SKM-1 treated with dmso at 0.1 percent for 144 hours (cell line): ENCODE measurements around the gene ZNG1E.
"Not testable (repeated sequence)": the region's sequence is repeated elsewhere in the genome, so short reads cannot be mapped to it uniquely, and the experiment has no call there.

ENCODE experiments used
- DNase-seq: peaks from one replicate; lab custom pipeline; 2025; ENCODE audit not compliant: unreplicated experiment; lab: John Stamatoyannopoulos, UW

ZNG1E gene

DNA sequence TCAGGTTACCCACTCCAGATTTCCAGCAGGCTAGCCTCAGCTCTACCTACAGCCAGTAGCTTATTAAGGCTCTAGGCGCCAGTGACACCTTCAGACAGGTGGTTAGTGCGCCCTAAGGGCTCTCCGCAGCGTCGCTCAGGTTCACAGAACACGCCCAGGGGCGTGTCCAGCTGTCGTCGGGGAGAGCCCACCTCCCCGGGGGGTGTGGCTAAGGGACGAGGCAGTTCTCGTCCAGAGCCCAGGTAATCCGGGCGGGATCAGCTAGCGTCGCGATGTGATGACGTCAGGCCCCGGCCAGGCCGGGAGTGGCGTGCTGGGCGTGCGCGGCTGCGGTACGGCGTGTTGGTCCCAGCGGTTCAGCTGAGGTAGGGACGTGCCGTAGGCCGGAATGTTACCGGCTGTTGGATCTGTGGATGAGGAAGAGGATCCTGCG lies at the start of gene ZNG1E:
ZNG1E (plus strand) TSS at position 340 of the 433 bp plus-strand sequence; CDS start at position 389, 49 bp downstream.
- DNase-seq = not testable (repeated sequence)

DNA sequence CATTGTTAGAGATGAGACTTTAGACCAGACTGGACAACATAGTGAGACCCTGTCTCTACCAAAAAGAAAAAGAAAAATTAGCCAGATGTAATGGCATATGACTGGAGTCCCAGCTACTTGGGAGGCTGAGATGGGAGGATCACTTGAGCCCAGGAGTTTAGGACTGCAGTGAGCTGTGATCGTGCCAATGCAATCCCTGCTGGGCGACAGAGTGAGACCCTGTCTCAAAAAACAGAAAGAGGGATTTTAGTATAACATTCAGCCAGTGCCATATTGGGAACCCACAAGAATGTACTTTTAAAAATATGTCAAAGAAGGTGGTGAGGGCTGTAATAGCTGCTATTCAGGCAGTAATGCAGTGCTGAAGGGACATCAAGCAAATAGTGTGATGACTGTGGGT lies 2.1 kb upstream of the ZNG1E start:
- DNase-seq = not testable (repeated sequence)

DNA sequence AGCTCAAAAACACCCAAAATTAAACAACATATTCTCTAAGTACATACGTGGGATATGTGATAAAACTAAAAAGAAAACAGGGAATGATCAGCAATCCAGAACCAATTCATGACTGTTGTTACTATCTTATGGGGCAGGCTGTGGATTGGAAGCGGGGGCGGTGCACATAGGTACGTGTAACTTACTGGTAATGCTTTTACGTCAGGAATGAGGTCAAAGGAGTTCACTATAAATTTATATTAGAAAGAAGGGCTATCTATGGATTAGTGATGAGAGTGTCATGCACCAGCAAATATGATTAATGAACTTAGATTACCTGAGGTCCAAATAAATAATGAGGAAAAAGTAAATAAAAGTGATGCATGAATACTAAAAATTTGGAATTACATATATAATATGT lies 710 bp upstream of the ZNG1E start:
- DNase-seq = not testable (repeated sequence)

DNA sequence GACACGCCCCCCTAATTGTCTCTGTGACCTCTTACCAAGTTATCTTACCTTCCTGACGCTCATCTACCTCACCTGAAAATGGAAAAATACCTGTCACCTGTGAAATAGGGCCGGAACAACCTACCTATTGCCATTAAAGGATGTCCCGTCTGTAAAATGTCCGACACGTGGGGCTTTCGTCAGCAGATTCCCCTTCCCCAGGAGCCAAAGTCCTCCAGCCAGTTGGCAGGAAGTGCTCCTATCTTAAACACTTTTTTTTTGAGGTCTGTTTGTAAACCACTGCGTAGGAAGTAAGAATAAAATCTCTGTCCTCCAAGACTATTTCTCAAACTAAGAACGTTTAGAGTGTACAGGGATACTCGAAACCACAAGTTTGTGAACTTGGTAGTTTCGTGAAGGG lies 661 bp downstream of the ZNG1E start:
- DNase-seq = not testable (repeated sequence)

DNA sequence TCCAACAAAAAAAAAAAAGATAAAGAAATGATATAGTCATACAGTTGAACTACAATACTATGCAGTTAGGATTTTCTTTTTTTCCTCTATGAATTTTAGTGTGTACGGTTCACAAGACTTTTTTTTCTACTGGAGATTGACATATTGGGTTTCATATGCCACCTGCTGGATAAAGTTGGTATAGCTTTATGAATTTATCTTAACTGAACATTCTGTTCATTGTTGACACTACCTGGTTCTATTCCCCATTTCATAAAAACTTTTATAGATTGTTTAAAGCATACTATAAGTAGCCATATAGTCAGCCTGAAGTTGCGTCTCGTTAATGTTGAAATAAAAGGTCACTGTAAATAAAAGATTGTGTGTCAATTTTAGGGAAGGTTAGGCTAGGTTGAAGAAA lies 2.8 kb downstream of the ZNG1E start:
- DNase-seq = not testable (repeated sequence)

DNA sequence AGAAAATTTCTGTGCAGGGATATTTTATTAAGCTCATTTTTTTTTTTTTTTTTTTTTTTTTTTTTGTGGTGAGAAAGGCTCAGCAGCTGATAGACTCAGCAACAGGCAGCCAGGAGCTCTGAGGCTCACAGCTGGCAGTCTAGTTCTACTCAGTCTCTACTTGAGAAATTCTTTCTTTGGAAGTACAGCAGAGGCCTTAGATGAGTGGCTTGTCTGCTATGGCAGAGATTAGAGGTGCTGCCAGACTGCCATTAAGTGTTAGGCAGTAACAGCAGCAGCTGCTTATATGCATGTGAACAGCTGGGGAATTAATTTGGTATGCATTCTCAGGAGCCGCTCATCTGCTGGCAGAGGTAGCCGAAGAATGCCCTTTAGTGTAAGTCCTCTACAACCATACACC lies 27.8 kb downstream of the ZNG1E start:
- DNase-seq = not testable (repeated sequence)

DNA sequence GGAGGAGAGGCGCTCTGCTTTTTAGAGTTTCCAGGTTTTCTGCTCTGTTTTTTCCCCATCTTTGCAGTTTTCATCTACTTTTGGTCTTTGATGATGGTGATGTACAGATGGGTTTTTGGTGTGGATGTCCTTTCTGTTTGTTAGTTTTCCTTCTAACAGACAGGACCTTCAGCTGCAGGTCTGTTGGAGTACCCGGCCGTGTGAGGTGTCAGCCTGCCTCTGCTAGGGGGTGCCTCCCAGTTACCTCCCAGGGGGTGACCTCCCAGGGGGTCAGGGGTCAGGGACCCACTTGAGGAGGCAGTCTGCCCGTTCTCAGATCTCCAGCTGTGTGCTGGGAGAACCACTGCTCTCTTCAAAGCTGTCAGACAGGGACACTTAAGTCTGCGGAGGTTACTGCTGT lies 38.7 kb downstream of the ZNG1E start:
- DNase-seq = not testable (repeated sequence)

DNA sequence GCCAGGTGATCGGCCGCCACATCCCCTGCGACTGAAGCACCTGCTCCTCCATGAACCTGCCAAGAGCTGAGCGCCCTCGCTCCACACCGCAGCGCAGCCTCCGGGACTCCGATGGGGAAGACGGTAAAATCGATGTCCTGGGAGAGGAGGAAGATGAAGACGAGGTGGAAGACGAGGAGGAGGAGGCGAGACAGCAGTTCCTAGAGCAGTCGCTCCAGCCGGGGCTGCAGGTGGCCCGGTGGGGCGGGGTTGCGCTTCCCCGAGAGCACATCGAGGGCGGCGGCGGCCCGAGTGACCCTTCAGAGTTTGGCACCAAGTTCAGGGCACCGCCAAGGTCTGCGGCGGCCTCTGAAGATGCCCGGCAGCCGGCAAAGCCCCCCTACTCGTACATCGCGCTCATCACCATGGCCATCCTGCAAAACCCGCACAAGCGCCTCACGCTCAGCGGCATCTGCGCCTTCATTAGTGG lies 61.4 kb downstream of the ZNG1E start, which contains the start of gene FOXD4L4:
FOXD4L4 (plus strand) TSS at position 51 of the 469 bp plus-strand sequence; CDS start at position 51, 0 bp downstream.
- DNase-seq = not testable (repeated sequence)

DNA sequence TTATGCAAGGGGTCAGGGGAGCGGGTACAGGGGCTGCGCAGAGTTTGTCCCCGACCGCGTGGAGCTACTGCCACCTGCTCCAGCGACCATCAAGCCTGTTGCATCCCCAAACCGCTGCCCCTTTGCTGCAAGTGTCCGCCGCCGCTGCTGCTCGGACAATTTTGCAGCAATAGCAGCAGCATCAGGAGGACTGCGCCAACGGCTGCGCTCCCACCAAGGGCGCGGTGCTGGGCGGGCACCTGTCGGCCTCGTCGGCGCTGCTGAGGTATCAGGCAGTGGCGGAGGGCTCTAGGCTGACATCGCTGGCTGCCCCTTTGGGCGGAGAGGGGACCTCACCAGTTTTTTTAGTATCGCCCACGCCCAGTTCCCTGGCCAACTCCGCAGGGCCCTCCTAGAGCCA lies 62.4 kb downstream of the ZNG1E start:
- DNase-seq = not testable (repeated sequence)
